Stimulated activated CD4-positive, alpha-beta T cell treated with anti-CD3 and anti-CD28 coated beads, Interleukin-4, amount 100 ng/mL, for 1 hour (primary cell): Measurements from ENCODE around the gene MKNK2.

Source experiments
- DNase-seq: peaks from one replicate; pipeline ENCODE4 v3.0.0-alpha.2; 2020

MKNK2 gene

DNA sequence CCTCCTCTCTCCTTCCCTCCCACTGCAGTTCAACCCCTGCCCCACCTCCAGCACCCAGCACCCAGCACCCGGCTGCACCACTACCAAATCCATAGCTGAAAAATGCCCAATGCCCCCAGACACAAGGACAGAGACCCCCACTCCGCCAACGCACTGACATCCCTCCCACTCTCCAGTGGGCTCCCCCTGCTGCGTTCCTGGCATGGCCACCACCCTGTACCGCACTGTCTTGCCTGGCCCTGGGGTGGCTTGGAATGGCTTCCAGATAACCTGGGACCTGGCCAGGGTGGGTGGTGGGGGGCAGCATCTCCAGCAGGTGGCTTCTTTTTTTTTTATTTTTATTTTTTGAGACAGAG lies 5.8 kb upstream of the MKNK2 start:
- DNase-seq: no peak

DNA sequence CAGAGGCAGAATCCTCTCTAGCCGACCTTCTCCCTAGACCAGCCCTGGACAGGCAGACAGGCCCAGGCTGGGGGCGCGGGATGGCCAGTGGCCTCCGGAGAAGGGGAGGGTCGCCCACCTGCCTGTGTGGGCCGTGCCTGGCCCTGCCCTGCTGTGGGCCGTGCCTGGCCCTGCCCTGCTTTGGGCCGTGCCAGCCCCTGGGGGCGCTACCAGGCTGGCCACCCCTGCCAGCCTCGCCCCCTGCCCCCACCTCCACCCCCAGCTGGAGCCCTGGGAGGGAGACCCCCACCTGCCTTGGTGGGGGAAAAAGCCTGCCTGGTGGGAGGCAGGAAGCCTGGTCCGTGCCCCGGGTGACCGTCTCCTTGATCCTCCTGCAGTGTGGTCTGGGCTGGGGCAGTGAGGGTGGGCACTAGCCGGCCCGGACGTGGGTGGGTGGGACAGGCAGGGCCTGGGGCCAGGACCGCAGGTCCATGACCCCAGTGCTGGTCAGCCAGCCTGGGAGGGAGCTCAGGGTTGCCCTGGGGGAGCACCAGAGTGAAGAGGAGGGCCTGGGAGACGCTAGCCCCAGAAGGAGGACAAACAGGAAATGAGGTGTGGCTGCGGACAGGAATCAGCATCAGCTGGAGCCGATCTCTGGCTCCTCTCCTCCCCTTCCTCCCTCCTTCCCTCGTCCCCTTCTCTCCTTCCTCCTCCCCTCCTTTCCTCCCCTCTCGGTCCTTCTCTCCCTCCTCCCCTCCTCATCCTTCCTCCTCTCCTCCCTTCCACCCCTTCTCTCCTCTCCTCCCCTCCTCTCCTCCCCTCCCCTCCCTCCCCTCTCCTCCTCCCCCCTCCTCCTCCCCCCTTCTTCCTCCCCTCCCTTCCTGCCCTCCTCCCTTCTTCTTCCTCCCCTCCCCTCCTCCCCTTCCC lies 5.1 kb upstream of the MKNK2 start:
- no peak for DNase-seq

DNA sequence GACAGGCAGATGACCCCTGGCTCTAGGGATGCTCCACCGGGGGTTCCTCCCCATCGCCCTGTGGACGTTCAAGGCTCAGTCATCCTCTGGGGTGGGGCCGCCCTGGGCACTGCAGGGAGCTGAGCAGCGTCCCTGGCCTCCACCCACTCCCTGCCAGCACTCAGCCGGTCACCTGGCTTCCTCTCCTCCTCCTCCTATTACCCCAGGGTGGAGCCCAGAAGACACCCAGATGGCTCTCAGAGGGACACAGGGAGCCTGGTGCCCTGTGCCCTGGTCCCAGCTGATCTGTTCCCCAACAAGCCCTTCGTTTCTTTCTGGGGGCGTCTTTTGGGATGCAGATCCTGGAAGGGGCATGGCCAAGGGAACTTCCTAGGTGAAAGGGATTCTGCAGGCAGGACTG lies 3.7 kb upstream of the MKNK2 start:
- no peak for DNase-seq

DNA sequence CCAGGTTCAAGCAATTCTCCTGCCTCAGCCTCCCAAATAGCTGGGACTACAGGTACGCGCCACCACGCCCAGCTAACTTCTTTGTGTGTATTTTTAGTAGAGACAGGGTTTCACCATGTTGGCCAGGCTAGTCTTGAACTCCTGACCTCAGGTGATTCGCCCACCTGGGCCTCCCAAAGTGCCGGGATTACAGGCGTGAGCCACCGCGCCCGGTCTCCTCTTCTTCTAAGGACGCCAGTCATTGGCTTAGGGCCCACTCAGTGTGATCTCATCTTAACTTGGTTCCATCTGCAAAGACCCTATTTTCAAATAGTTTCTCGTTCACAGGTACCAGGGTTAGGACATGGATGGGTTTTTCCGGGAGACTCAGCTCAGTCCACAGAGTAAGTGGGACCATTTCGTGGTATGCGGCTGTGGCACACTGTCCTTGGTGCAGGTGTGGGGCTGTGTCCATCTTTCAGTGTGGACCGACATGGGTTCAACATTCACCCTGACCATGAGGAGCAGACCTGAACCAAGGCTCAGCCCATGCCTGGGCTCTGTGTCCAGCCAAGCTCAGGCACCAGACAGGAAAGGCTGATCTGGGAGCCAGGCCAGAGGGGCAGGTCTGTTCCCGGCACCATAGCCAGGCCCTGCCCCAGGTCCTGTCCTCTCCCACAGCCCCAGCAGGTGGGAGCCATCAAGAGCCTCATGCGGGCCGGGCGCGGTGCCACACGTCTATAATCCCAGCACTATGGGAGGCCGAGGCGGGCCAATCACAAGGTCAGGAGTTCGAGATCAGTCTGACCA lies 2.8 kb upstream of the MKNK2 start:
- DNase-seq: no peak

DNA sequence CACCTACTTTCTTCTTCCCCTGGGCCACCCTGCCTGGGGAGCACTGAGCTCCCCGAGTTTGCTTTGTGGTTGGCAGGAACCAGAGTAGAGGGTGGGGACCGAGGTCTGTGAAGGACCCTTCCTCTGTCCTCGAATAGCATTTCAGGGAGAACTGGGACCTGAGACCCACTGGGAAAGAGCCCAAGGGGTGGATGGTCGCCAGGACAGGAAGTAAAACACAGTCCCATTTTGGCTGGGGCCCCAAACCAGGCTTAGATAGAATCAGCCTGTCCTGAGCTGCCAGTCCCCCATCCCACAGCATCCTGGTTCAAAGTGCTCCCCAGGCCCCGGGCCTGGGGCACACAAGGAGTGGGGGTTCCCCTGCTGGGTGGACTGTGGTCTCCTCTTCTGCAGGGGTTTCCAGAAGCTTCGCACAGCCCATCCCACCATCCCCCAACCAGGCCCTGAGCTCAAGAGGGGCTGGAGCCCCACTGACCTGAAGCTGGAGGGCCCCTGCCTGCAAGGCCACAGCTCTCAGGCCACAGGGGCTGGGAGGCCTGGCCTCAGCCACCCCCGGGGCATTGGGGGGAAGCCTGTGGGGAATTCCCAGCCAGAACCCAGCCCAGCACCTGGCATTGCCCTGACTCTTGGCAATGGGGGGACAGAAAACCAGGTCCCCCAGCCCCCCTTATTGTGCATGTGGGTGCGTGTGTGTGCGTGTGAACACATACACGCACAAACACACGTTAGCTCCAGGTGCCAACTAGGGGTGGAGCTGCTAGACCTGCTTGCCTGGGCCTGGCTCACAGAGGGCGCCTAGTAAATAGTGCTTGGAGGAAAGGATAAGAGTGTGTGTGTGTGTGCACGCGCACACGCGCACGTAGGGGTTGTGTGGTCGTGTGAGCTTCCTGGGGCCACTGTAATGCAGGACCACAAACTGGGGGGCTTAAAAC lies 995 bp upstream of the MKNK2 start:
- peak; percentile 36 for DNase-seq

DNA sequence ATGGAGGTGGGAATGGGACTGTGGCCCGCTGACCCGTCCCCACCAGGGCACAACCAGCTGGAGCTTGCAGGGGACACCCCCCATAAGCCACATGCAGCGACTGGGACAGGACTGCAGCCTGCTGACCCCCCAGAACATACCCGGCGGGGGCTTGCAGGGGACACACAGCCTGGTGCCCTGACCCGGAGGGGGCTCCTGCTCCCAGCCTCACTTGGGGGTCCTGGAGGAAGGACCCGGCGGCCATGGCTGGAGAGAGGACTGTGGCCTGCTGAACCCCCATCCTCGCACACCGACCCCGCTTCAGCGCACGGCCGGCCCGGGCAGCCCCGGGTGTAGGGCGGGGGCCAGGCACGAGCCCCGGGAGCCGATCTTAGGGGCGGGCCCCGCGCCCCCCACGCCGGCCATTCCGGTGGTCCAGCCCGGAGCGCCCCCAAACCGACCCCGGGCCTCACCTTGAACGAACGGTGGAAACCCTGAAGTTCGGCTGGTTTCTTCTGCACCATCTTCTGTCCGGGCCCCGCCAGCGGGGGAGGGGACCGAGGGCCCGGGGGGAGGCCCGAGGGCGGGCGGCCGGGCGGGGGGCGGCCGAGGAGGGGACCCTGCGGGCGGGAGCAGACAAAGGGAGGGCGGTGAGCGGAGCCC lies 574 bp downstream of the MKNK2 start:
- DNase-seq: no peak

DNA sequence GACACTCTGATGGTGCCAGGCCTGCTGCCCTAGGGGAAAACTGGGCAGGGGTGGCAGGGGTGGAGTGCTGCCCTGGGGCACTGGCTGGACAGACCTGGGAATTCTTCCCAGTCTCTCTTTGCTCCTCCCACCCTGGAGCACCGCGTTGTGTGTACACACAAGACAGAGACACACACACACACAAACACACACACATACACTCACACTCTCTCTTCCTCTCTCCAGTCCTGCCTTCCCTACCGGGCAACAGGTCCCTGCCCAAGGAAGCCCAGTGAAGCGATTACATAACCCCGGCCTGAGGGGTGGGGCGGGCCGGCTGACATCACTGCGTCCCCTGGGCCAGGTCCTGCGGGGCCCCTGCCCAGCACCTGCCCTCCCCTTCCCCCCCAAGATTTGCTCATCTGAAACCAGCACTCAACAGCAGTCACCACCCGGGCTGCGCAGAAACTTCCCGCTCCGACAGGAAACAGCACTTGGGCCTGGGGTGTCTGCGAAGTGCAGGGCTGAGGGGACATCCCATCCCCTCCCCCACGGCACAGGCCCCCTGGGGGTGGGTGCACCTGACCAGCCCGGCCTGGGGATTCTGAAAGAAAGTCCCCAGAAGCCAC lies 1.2 kb downstream of the MKNK2 start:
- peak; percentile 59 for DNase-seq

DNA sequence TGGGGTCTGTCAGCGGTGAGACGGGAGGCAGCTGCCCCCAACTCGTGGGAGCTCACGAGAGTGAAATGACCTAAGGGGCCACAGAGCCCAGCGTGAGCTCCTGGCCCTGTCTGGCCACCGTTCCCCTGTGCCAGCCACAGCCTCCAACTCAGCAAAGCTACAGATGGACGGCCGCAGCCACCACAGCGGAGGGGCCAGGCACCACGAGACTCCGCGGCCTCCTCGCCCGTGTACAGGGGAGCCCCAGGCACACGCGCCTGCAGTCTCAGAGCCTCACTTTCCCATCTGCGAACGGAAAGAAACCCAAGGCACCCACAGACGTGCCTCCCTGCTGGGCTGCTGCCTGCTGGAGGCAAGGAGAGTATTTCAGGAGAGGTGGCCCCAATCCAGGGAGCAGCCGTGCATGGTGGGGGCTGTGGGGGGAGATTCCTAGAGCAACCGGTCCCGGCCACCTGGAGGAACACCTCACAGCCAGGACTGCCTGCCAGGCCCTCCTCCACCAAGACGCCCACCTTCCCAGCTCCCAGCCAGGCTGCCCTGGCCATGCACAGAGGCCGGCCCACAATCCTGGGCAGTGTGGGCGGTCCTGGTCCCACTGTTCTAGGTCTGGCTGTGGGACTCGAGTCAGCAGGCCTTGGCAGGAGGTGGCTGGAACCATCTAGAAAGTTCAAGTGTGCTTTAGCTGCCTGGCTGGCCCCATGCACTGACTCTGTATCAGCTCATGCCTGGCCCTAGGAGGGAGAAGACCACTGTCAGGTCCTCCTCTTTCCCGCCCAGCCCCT lies 1.9 kb downstream of the MKNK2 start:
- DNase-seq: no peak

DNA sequence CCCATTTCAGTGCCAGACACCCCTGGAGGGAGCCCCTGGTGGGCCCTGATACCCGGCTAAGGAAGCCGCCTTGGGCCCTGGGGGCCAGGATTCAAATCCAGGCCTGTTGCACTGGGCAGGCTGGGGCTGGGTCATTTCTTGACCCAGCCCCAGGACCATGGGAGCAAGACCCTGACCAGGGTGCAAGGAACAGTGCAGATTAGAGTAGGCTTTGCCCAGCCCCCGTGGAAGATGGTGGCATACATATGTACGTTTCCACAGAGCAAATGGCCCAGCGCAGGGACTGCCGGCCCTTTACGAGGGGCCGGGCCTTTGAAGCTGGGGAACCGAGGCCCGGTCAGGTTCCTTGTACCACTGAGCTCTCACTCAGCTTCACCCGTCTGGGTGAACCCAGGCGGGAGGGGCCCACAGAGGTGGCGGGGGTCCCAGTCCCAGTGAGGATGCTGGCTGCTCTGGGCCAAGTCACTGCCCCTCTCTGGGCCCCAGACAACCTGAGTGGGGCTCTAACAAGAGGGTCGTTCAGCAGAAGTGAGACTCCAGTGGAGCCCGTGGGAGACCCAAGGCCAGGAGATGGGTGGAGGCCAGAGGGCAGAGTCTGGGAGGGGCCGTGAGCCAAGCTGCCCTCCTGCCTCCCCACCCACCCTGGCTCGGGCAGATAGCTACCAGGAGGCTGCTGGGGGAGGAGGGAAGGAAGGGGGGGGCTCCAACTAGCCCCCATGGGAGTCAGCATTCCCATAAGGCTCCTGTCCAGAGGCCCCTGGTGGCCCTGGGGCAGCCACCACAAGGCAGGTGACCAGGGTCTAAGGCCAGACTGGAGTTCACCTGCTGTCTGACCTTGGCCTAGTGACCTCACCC lies 2.7 kb downstream of the MKNK2 start:
- DNase-seq: no peak

DNA sequence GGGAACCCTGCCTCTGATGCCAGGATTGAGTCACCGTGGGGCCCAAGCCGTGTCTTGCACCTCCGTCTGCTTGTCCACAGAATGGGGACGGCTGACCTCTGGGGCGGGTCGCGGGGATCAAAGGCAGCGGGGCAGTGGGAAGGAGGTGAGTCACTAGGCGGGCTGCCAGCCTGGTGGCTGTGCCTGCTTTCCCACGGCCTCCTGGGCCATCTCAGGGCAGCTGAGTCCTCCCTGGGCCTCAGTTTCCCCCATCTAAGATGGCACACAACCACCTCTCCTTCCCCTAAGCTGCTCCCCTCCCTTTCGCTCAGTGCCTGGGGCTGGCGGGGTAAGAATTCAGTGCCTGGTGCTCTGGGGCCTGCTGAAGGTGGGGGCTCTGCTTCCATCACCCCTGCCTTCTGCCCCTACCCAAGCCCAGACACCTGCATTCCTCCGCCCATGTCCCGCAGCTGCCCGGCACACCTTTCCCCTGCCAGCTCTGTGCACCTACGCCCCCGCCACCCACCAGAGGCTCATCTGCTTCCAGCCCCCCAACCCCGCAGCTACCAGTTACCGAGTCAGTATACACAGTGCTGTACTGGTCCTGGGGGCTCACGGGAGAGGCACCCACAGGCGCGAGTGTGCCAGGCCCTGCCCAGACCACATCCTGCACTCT lies 3.5 kb downstream of the MKNK2 start:
- DNase-seq: no peak

DNA sequence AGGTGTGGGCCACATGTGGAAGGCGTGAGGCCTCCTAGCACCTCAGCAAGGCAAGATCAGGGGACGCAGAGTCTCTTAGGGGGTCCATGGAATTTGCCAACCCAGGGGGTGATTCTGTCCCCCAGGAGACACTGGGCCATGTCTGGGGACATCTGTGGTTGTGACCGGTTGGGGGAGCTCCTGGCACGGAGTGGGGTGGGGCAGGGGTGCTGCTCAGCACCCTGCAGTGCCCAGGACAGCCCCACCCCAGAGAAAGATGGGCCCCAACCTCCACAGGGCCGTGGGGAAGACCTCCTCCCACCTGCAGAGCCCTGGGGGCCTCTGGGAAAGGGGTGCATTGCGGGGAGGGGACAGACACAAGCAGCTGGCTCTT lies 4.0 kb downstream of the MKNK2 start:
- no peak for DNase-seq

DNA sequence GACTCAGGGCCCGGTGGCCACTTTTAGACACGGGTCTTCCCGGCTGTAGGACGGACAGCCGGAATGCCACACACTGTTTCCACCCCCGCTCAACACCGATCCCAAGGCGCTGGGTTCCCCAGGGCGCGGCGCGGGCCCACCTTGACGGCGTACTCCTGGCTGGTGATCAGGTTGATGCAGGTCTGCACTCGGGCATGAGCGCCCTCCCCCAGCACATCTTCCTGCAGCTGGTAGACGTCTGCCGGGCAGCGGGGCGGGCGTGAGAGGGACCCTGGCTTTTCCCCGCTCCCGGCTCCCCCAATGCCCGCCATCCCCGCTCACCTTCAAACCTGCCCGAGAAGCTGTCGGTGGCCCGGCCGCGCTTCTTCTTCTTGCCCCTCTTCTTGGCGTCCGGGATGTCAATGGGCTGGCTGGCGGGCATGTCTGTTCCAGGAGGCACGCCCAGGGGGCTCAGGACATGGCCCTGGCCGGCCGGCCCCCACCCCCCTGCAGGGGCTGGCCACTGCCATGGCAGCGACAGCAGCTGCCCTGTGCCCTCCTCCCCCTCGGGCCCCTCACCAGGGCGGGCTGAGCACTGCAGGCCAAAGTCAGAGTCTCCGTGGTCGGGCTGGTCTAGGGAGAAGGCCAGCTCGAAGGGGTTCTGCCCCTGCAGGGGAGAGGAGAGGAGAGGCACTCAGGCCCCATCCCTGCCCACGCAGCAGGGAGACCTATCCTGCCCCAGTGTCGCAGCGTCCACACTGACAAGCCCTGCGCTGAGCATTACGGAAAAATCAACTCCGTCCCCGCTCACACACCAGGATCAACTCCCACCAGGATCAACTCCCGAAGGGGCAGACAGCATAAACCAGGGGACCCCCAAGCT lies 4.8 kb downstream of the MKNK2 start:
- no peak for DNase-seq

DNA sequence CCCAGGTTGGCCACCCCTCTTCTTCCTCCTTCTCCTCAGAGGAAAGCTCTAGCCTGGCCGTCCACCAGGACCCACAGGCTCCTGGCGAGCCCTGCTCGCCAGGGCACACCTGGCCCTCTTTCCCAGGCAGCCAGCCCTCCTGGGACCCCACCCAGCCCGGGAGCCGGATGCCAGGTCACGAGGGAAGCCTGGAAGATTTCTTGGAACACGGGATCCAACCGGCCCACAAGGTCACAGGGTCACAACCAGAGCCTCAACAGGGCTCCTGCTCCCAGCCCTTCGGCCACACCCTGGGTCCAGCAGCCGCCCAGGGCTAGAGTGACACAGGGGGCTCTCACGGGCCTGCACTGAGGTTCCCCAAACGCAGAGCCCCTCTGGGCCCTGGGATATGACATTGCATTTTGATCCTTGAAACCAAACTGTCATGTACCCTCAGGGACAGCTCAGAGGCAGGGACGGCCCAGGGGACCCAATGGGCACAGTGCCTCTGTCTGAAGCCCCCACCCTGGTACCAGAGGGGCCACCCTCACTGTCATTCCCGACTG lies 5.5 kb downstream of the MKNK2 start:
- DNase-seq: no peak

DNA sequence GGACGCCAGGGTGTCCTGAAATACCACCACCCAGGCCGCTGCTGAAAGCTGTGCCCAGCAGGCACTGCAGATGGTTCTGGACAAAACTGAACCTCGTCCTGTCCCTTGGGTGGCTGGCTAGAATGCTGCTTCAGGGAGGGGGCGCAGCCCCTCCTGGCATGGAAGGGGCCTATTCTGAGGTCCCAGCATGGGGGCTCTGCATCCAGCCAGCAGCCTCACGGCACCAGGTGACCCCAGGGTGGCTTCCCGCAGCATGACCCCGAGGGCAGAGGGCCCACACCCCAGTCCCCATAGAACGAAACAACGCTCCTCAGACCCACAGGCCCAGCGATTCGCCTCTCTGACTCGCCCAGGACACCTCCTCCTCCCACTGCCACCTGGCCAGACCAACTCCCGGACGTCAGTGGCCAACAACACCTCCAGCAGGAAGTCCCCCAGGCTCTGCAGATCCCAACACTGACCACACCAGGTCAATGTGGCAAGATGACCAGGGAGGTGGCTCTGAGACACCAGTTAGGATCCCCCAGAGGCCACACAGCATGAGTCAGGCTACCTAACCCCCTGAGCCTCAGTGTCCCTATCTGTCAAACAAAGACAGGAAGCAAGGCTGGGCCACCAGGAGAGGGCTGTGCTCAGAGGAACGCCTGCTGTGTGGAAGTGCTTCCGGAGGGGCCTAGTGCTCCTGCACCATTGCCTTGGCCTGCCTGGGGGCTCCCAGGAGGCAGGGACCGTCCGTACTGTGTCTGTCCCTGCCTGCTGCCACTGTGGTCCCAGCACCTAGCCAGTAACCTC lies 6.1 kb downstream of the MKNK2 start:
- no peak for DNase-seq

DNA sequence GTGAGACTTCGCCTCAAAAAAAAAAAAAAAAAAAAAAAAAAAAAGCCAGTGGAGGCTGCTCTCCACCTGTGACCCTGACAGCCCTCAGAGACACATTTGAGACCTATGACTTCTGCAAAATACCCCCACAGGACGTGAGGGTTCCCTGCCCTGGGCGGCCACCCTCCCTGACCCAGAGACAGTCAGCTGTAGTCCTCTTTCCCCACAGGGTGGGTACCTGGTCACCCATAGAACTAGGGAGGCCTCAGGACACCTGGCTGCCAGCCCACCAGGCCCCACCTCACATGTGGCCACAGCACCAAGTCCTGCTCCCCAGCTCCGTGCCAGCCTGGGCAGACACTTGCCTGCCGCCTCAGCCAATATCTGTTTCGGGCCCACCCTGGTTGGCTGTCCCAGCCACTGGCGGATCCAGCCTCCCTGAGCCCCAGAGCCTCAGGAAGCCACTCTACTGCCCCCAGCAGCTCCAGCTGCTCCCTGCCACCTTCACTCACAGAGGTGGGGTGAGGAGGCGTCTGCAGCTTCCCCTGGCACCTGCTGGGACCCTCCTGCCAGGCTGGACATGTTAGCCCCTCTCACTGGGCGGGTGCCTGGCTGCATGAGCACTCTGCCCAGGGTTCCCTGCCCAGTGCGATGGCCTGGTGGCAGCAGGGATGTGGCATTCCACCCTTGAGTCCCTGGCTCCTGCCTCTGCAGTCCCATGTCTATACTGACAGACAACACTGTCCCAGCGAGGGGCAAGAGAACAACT lies 6.9 kb downstream of the MKNK2 start:
- DNase-seq: no peak

DNA sequence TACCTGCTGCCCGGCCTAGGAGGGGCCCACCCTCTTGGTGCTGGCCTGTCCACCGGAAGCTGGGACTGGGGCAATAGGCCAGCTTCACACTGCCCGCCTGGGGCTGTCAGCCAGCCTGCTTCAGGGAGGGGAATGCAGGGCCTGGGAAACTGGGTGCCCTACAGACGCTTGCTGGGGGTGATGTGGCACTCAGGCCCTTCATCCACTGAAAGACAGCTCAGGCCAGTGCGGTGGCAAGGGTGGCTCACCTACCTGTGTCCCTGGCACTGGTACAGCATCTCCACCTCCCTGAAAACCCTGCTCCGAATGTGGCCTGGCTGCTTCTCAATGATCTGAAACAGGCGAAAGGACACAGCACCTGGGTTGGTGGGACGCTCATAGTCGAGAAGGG lies 7.8 kb downstream of the MKNK2 start:
- DNase-seq: no peak
